ENCODE data around the gene OGFRL1.

Gene OGFRL1

DNA sequence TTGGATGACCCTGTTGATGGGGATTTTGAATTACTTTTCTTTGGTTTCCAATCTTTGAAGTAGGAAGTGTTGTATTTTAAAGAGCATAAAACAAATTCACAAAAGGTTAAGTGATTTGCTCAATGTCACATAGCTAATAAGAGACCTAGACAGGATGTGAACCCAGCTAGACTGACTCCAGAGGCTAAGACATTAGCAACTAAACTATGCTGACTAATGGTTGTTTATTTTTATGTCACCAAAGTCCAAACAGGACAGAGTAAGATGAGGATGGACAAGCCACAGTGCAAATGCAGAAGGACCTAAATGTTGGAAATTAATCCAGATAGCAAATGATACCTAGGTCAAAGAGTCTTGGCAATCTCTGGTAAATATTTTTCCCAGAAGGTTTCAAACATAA lies 38.0 kb downstream of the OGFRL1 start:
- H3K79me2 ChIP-seq (ENCODE audit: insufficient read depth, low read length): no peaks in the 10 kb centered on the region
- no peaks in the 10 kb centered on the region for H3K27me3 ChIP-seq (ENCODE audit: insufficient read depth, low read length)
- no peaks in the 10 kb centered on the region for H3F3A ChIP-seq (ENCODE audit: insufficient read depth, low read length)
- no peaks in the 10 kb centered on the region for H3K9me2 ChIP-seq (ENCODE audit: low read depth, low read length)
- no peak overlapping the region for H3K27ac ChIP-seq (ENCODE audit: low read depth, low read length, poor library complexity, severe bottlenecking)
- no peak overlapping the region for H2AFZ ChIP-seq (ENCODE audit: low read length)
- no peak overlapping the region for H3K4me3 ChIP-seq (ENCODE audit: low read depth, low read length, poor library complexity, severe bottlenecking)
- H3K9me3 ChIP-seq (ENCODE audit: low read length): no peaks in the 10 kb centered on the region
- H4K20me1 ChIP-seq (ENCODE audit: insufficient read depth, low read length): no peaks in the 10 kb centered on the region
- TF ChIP-seq EZH2 (IDR thresholded peaks at IDR 0.05; ENCODE audit: borderline replicate concordance, low read length): no peak
- TF ChIP-seq, protein P1, sequence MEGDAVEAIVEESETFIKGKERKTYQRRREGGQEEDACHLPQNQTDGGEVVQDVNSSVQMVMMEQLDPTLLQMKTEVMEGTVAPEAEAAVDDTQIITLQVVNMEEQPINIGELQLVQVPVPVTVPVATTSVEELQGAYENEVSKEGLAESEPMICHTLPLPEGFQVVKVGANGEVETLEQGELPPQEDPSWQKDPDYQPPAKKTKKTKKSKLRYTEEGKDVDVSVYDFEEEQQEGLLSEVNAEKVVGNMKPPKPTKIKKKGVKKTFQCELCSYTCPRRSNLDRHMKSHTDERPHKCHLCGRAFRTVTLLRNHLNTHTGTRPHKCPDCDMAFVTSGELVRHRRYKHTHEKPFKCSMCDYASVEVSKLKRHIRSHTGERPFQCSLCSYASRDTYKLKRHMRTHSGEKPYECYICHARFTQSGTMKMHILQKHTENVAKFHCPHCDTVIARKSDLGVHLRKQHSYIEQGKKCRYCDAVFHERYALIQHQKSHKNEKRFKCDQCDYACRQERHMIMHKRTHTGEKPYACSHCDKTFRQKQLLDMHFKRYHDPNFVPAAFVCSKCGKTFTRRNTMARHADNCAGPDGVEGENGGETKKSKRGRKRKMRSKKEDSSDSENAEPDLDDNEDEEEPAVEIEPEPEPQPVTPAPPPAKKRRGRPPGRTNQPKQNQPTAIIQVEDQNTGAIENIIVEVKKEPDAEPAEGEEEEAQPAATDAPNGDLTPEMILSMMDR (IDR thresholded peaks at IDR 0.05; ENCODE audit: low read length): no peak
- H3K36me3 ChIP-seq (ENCODE audit: insufficient read depth, low read length): no peaks in the 10 kb centered on the region
- H3K4me2 ChIP-seq (ENCODE audit: low read length): no peak overlapping the region
- H3K9ac ChIP-seq (ENCODE audit: low read length): no peak overlapping the region
- H3K4me1 ChIP-seq (ENCODE audit: insufficient read depth, low read length, severe bottlenecking): no peaks in the 10 kb centered on the region

DNA sequence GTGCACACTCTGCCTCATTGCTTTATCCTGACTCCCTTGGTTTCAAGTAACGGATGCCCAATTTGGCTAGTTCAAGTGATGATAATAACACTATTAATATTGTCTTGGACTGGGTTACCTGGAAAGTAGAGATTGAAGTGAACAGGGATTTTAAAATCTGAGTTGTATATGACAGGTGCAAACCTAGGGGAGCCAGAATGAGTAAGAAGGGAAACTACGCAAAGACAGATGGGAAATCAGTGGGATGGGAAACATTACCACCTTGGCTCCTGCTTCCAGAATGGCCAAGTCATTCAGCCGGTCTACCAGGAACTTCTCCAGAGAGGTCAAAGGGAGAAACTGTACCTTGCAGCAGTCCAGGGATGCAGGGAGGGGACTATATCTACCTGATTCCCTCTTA lies 41.9 kb downstream of the OGFRL1 start:
- Histone ChIP-seq H4K20me1 (ENCODE audit: insufficient read depth, low read length) (no peaks in the 10 kb centered on the region), H3K79me2 (ENCODE audit: insufficient read depth, low read length) (no peaks in the 10 kb centered on the region), H3K4me2 (ENCODE audit: low read length) (no peak overlapping the region), H3K9ac (ENCODE audit: low read length) (no peak overlapping the region), H3K4me1 (ENCODE audit: insufficient read depth, low read length, severe bottlenecking) (no peaks in the 10 kb centered on the region), H3K27ac (ENCODE audit: low read depth, low read length, poor library complexity, severe bottlenecking) (no peak overlapping the region), H3K9me2 (ENCODE audit: low read depth, low read length) (no peaks in the 10 kb centered on the region), H3K36me3 (ENCODE audit: insufficient read depth, low read length) (no peaks in the 10 kb centered on the region), H3K9me3 (ENCODE audit: low read length) (no peaks in the 10 kb centered on the region), H3K27me3 (ENCODE audit: insufficient read depth, low read length) (no peaks in the 10 kb centered on the region), H3K4me3 (ENCODE audit: low read depth, low read length, poor library complexity, severe bottlenecking) (no peak overlapping the region), H2AFZ (ENCODE audit: low read length) (no peak overlapping the region), H3F3A (ENCODE audit: insufficient read depth, low read length) (no peaks in the 10 kb centered on the region)
- TF ChIP-seq EZH2 (IDR thresholded peaks at IDR 0.05; ENCODE audit: borderline replicate concordance, low read length): no peak
- TF ChIP-seq, protein P1 (IDR thresholded peaks at IDR 0.05; ENCODE audit: low read length): no peak

DNA sequence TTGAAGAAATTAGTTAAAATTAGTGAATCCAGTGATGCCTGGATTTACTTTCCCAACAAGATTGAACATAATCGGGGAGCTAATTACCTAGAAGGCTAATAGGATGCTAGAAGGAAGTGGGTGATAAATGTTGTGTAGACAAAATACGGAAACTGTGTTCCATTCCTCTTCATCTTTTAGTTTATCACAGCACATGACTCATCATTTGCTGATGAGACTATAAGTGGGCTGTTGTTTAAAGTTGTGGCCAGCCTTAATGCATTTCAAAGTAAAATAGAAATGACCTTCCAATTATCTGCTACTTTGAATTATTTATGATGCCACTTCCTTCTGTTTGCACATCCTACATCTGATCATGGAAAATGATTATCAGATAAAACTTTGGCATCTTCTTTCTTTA lies 43.4 kb downstream of the OGFRL1 start:
- no peaks in the 10 kb centered on the region for H3K9me3 ChIP-seq (ENCODE audit: low read length)
- no peaks in the 10 kb centered on the region for H3K36me3 ChIP-seq (ENCODE audit: insufficient read depth, low read length)
- H3K9ac ChIP-seq (ENCODE audit: low read length): no peak overlapping the region
- H3K4me1 ChIP-seq (ENCODE audit: insufficient read depth, low read length, severe bottlenecking): no peaks in the 10 kb centered on the region
- H4K20me1 ChIP-seq (ENCODE audit: insufficient read depth, low read length): no peaks in the 10 kb centered on the region
- no peaks in the 10 kb centered on the region for H3K27me3 ChIP-seq (ENCODE audit: insufficient read depth, low read length)
- TF ChIP-seq, protein P1 (IDR thresholded peaks at IDR 0.05; ENCODE audit: low read length): no peak
- TF ChIP-seq EZH2 (IDR thresholded peaks at IDR 0.05; ENCODE audit: borderline replicate concordance, low read length): no peak
- no peak overlapping the region for H3K27ac ChIP-seq (ENCODE audit: low read depth, low read length, poor library complexity, severe bottlenecking)
- no peak overlapping the region for H3K4me3 ChIP-seq (ENCODE audit: low read depth, low read length, poor library complexity, severe bottlenecking)
- H3K4me2 ChIP-seq (ENCODE audit: low read length): no peak overlapping the region
- no peaks in the 10 kb centered on the region for H3K79me2 ChIP-seq (ENCODE audit: insufficient read depth, low read length)
- no peaks in the 10 kb centered on the region for H3F3A ChIP-seq (ENCODE audit: insufficient read depth, low read length)
- H3K9me2 ChIP-seq (ENCODE audit: low read depth, low read length): no peaks in the 10 kb centered on the region
- H2AFZ ChIP-seq (ENCODE audit: low read length): no peak overlapping the region
